ENCODE data around the gene INSC. TPM values are rescaled to one million over a fixed set of nuclear protein-coding genes. Genes with fewer than 3 reads are reported as not detected.

INSC gene
- total and polyA plus RNA-seq, 2 experiments from 2014 or later, result 0.97 to 1.5 TPM

GRCh38 chr11:15118431-15118830, 3.7 kb downstream of the INSC start (continued):
- TF ChIP-seq CTCF (conservative IDR thresholded peaks at IDR 0.05; ENCODE audit: low read depth in 2 of 2) (no peak), NANOG (IDR thresholded peaks at IDR 0.05; ENCODE audit: borderline replicate concordance) (no peak), ZNF331 (CRISPR knock-in tag; IDR thresholded peaks at IDR 0.05; ENCODE audit: low read depth) (no peak), EZH2 (IDR thresholded peaks at IDR 0.05; ENCODE audit: low read depth, unreplicated experiment) (no peak)

- no peaks in the 10 kb centered on the region for H4K20me1 ChIP-seq (replicated peaks; ENCODE audit: insufficient read depth)
- Mint-ChIP-seq H3K36me3 (ENCODE audit: low read depth) (no peaks in the 10 kb centered on the region), H3K27ac (no peak overlapping the region), H3K4me3 (no peak overlapping the region), H3K9me3 (no peaks in the 10 kb centered on the region), H3K4me1 (peaks cover 3% of the 10 kb centered on the region; the same call in 2 of the 3 replicates), H3K27me3 (ENCODE audit: insufficient read depth, low read depth, poor library complexity) (peaks cover 18% of the 10 kb centered on the region)
- H3K4me2 ChIP-seq, result no peak overlapping the region
- no peaks in the 10 kb centered on the region for H3K36me3 ChIP-seq (ENCODE audit: insufficient read depth)
- no peaks in the 10 kb centered on the region for H3F3A ChIP-seq (replicated peaks; ENCODE audit: low read depth)
- no peak overlapping the region for H3K4me3 ChIP-seq
- no peaks in the 10 kb centered on the region for H3K79me2 ChIP-seq (replicated peaks; ENCODE audit: insufficient read depth)
- H3K27ac ChIP-seq (ENCODE audit: low read depth), result no peak overlapping the region
- H3K9me2 ChIP-seq (ENCODE audit: insufficient read depth), result no peaks in the 10 kb centered on the region
- 0 out of 2 replicates have a peak, but pooled peaks cover 3% of the 10 kb centered on the region for H3K4me1 ChIP-seq (ENCODE audit: insufficient read depth)
- no peak for TF ChIP-seq REST (IDR thresholded peaks at IDR 0.05; ENCODE audit: unreplicated experiment)
- TF ChIP-seq EZH2 (IDR thresholded peaks at IDR 0.05; ENCODE audit: low read depth, unreplicated experiment), result no peak
- no peak for TF ChIP-seq ZNF331 (CRISPR knock-in tag; IDR thresholded peaks at IDR 0.05; ENCODE audit: low read depth)
- no peak for TF ChIP-seq ZNF462 (CRISPR knock-in tag; IDR thresholded peaks at IDR 0.05)
- no peak for TF ChIP-seq STAT1 (IDR thresholded peaks at IDR 0.05; ENCODE audit: unreplicated experiment)
- TF ChIP-seq ZNF114 (CRISPR knock-in tag; IDR thresholded peaks at IDR 0.05), result no peak
- no peak for TF ChIP-seq EZH2phosphoT487 (IDR thresholded peaks at IDR 0.05; ENCODE audit: unreplicated experiment)
- TF ChIP-seq ETS1 (IDR thresholded peaks at IDR 0.05), result no peak
- no peak for TF ChIP-seq JUNB (IDR thresholded peaks at IDR 0.05; ENCODE audit: unreplicated experiment)
- H3K27me3 ChIP-seq (ENCODE audit: insufficient read depth), result peaks cover 14% of the 10 kb centered on the region
- DNase-seq (ENCODE audit: low spot score) (no peak), ATAC-seq (no peak)
- no peak overlapping the region for H2AFZ ChIP-seq
Measured at GRCh38 chr11:15119352-15119751, 4.6 kb downstream of the INSC start.

Measured in GM23338 (cell line).